WTC11 (cell line): ENCODE measurements around the gene ESAM. TPM values are rescaled to one million over a fixed set of nuclear protein-coding genes. Genes with fewer than 3 reads are reported as not detected.

Experiments used
- ATAC-seq: fragments of 200-7000 bp; cut with Tn5 transposase; 2 replicates; pipeline ENCODE4 v1.10.0; 2021; ENCODE audit warnings: mild to moderate bottlenecking, moderate library complexity
- CTCF ChIA-PET: fragments of 300-600 bp; sonication (Branson Sonifier 250); formaldehyde crosslinking; loops from one replicate; lab custom pipeline; 2021; ENCODE audit warnings: antibody characterized with exemption; lab: Charles Lee
- POLR2A ChIA-PET: fragments of 350-600 bp; sonication (Branson Sonifier 250); formaldehyde crosslinking; loops from one replicate; lab custom pipeline; 2021; ENCODE audit warnings: antibody characterized with exemption; lab: Charles Lee
- DNase-seq: peaks from one replicate; pipeline ENCODE4 v3.0.0; 2021; ENCODE audit warnings: low spot score
- H3K27ac Mint-ChIP-seq: 2 replicates; pipeline ENCODE4 v1.8.0; 2021; ENCODE audit warnings: mixed read lengths
- H3K27me3 Mint-ChIP-seq: 2 replicates; pipeline ENCODE4 v1.8.0; 2021; ENCODE audit warnings: low read depth, mild to moderate bottlenecking, moderate library complexity, mixed read lengths
- H3K36me3 Mint-ChIP-seq: 2 replicates; pipeline ENCODE4 v1.8.0; 2021; ENCODE audit warnings: mixed read lengths
- H3K4me1 Mint-ChIP-seq: 2 replicates; pipeline ENCODE4 v1.8.0; 2022; ENCODE audit warnings: mixed read lengths
- H3K4me3 Mint-ChIP-seq: 2 replicates; pipeline ENCODE4 v1.8.0; 2021; ENCODE audit warnings: mild to moderate bottlenecking, moderate library complexity, mixed read lengths
- H3K9me3 Mint-ChIP-seq: 2 replicates; pipeline ENCODE4 v1.8.0; 2021; ENCODE audit warnings: mixed read lengths
- CREB1 ChIP-seq: sonication (generic); formaldehyde crosslinking; IDR thresholded peaks from 2 replicates; pipeline ENCODE4 v1.8.0; 2023; ENCODE audit warnings: mild to moderate bottlenecking, missing genetic modification reagents
- FOXJ3 ChIP-seq: sonication (generic); formaldehyde crosslinking; IDR thresholded peaks from 2 replicates; pipeline ENCODE4 v1.9.0; 2021; ENCODE audit warnings: missing genetic modification reagents, mild to moderate bottlenecking, borderline replicate concordance
- FOXP1 ChIP-seq: sonication (generic); formaldehyde crosslinking; IDR thresholded peaks from 2 replicates; pipeline ENCODE4 v1.8.0; 2022; ENCODE audit warnings: missing genetic modification reagents, mild to moderate bottlenecking, moderate library complexity, borderline replicate concordance
- GRHL2 ChIP-seq: fragments of 250-450 bp; sonication (Bioruptor Pico); IDR thresholded peaks from 2 replicates; pipeline ENCODE4 v1.8.0; 2022; ENCODE audit warnings: mild to moderate bottlenecking, moderate library complexity; ENCODE audit not compliant: insufficient replicate concordance, severe bottlenecking
- GTF2I ChIP-seq: fragments of 250-450 bp; sonication (Bioruptor Pico); conservative IDR thresholded peaks from 2 replicates; pipeline ENCODE4 v1.4.0; 2021; ENCODE audit warnings: mild to moderate bottlenecking
- HMGA2 ChIP-seq: fragments of 250-450 bp; sonication (Bioruptor Pico); IDR thresholded peaks from 2 replicates; pipeline ENCODE4 v1.4.0; 2021; ENCODE audit warnings: mild to moderate bottlenecking, moderate library complexity
- JAZF1 ChIP-seq: fragments of 250-450 bp; sonication (Bioruptor Pico); IDR thresholded peaks from 2 replicates; pipeline ENCODE4 v1.9.0; 2021; ENCODE audit warnings: moderate library complexity, mild to moderate bottlenecking, inconsistent platforms
- KAT7 ChIP-seq: sonication (generic); formaldehyde crosslinking; IDR thresholded peaks from 2 replicates; pipeline ENCODE4 v1.8.1; 2023; ENCODE audit warnings: missing genetic modification reagents, mild to moderate bottlenecking, borderline replicate concordance
- MXD4 ChIP-seq: fragments of 250-450 bp; sonication (Bioruptor Pico); IDR thresholded peaks from 2 replicates; pipeline ENCODE4 v1.8.0; 2021; ENCODE audit warnings: mild to moderate bottlenecking, moderate library complexity, borderline replicate concordance
- NR1H2 ChIP-seq: sonication (generic); formaldehyde crosslinking; IDR thresholded peaks from 2 replicates; pipeline ENCODE4 v1.9.0; 2021; ENCODE audit warnings: mild to moderate bottlenecking, moderate library complexity, missing genetic modification reagents
- PRRX2 ChIP-seq: fragments of 250-450 bp; sonication (Bioruptor Pico); IDR thresholded peaks from 2 replicates; pipeline ENCODE4 v1.8.0; 2021; ENCODE audit warnings: mild to moderate bottlenecking
- TEAD1 ChIP-seq: sonication (generic); formaldehyde crosslinking; IDR thresholded peaks from 2 replicates; pipeline ENCODE4 v1.8.0; 2022; ENCODE audit warnings: mild to moderate bottlenecking, missing genetic modification reagents
- ZBTB21 ChIP-seq: sonication (generic); formaldehyde crosslinking; IDR thresholded peaks from 2 replicates; pipeline ENCODE4 v1.8.1; 2023; ENCODE audit warnings: mild to moderate bottlenecking, missing genetic modification reagents, borderline replicate concordance
- ZNF121 ChIP-seq: sonication (generic); formaldehyde crosslinking; IDR thresholded peaks from 2 replicates; pipeline ENCODE4 v1.8.0; 2023; ENCODE audit warnings: missing genetic modification reagents
- ZNF396 ChIP-seq: fragments of 250-450 bp; sonication (Bioruptor Pico); IDR thresholded peaks from 2 replicates; pipeline ENCODE4 v1.8.0; 2021; ENCODE audit warnings: mild to moderate bottlenecking, moderate library complexity, borderline replicate concordance
- total RNA-seq: library from RNA; stranded (reverse); gene quantifications from 3 replicates; pipeline ENCODE4 v1.2.3, GENCODE V29; 2021
- TF ChIP-seq, protein P1 (sequence below): sonication (generic); formaldehyde crosslinking; IDR thresholded peaks from 2 replicates; pipeline ENCODE4 v1.8.1; 2023; ENCODE audit warnings: mild to moderate bottlenecking, moderate library complexity, missing genetic modification reagents
- TF ChIP-seq, protein P2 (sequence below): sonication (generic); formaldehyde crosslinking; IDR thresholded peaks from 2 replicates; pipeline ENCODE4 v1.8.0; 2023; ENCODE audit warnings: mild to moderate bottlenecking, missing genetic modification reagents
- TF ChIP-seq, protein P3 (sequence below): sonication (generic); formaldehyde crosslinking; IDR thresholded peaks from 2 replicates; pipeline ENCODE4 v1.8.0; 2022; ENCODE audit warnings: mild to moderate bottlenecking, missing genetic modification reagents
- TF ChIP-seq, protein P4 (sequence below): sonication (generic); formaldehyde crosslinking; IDR thresholded peaks from 2 replicates; pipeline ENCODE4 v1.8.1; 2022; ENCODE audit warnings: mild to moderate bottlenecking, moderate library complexity, missing genetic modification reagents
- TF ChIP-seq, protein P5 (sequence below): sonication (generic); formaldehyde crosslinking; IDR thresholded peaks from 2 replicates; pipeline ENCODE4 v1.8.1; 2022; ENCODE audit warnings: mild to moderate bottlenecking, missing genetic modification reagents, moderate library complexity, borderline replicate concordance

ESAM gene
- total RNA-seq, 1 experiment from 2014 or later = 0.48 TPM

DNA sequence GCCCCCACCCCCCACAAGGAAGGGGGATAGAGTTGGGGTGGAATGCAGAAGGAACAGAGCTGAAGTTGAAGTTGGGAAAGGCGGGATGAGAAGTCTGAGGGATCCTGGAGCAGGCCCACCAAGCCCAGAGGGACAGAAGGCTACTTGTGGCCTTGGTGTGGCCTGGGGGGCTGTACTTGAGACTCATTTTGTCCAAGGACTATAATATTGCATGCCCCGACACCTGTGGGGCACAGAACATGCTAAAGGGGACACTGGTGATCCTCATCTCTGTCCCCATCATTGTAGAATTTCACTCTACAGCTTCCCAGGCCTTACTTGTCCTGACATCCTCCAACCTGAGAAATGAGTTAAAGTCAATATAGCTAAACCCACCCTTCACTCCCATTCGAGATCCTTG, 1.3 kb downstream of the ESAM start:
- no peak for ATAC-seq
- Mint-ChIP-seq H3K9me3 (no peaks in the 10 kb centered on the region), H3K4me1 (peaks cover 57% of the 10 kb centered on the region), H3K27ac (no peak overlapping the region), H3K36me3 (no peaks in the 10 kb centered on the region), H3K27me3 (peaks cover 73% of the 10 kb centered on the region), H3K4me3 (peak overlapping the region; percentile 84)
- TF ChIP-seq CREB1 (CRISPR knock-in tag) (no peak), GTF2I (CRISPR knock-in tag) (no peak), PRRX2 (CRISPR knock-in tag) (no peak), MXD4 (CRISPR knock-in tag) (no peak), NR1H2 (CRISPR knock-in tag) (no peak), ZNF396 (CRISPR knock-in tag) (no peak), ZBTB21 (CRISPR knock-in tag) (no peak), HMGA2 (CRISPR knock-in tag) (no peak), FOXP1 (CRISPR knock-in tag) (no peak), GRHL2 (no peak), JAZF1 (no peak), KAT7 (no peak), FOXJ3 (CRISPR knock-in tag) (no peak), TEAD1 (CRISPR knock-in tag) (no peak), ZNF121 (no peak)
- TF ChIP-seq, protein P1, sequence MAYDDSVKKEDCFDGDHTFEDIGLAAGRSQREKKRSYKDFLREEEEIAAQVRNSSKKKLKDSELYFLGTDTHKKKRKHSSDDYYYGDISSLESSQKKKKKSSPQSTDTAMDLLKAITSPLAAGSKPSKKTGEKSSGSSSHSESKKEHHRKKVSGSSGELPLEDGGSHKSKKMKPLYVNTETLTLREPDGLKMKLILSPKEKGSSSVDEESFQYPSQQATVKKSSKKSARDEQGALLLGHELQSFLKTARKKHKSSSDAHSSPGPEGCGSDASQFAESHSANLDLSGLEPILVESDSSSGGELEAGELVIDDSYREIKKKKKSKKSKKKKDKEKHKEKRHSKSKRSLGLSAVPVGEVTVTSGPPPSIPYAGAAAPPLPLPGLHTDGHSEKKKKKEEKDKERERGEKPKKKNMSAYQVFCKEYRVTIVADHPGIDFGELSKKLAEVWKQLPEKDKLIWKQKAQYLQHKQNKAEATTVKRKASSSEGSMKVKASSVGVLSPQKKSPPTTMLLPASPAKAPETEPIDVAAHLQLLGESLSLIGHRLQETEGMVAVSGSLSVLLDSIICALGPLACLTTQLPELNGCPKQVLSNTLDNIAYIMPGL = no peak
- TF ChIP-seq, protein P2, sequence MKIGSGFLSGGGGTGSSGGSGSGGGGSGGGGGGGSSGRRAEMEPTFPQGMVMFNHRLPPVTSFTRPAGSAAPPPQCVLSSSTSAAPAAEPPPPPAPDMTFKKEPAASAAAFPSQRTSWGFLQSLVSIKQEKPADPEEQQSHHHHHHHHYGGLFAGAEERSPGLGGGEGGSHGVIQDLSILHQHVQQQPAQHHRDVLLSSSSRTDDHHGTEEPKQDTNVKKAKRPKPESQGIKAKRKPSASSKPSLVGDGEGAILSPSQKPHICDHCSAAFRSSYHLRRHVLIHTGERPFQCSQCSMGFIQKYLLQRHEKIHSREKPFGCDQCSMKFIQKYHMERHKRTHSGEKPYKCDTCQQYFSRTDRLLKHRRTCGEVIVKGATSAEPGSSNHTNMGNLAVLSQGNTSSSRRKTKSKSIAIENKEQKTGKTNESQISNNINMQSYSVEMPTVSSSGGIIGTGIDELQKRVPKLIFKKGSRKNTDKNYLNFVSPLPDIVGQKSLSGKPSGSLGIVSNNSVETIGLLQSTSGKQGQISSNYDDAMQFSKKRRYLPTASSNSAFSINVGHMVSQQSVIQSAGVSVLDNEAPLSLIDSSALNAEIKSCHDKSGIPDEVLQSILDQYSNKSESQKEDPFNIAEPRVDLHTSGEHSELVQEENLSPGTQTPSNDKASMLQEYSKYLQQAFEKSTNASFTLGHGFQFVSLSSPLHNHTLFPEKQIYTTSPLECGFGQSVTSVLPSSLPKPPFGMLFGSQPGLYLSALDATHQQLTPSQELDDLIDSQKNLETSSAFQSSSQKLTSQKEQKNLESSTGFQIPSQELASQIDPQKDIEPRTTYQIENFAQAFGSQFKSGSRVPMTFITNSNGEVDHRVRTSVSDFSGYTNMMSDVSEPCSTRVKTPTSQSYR (CRISPR knock-in tag) = no peak
- TF ChIP-seq, protein P3, sequence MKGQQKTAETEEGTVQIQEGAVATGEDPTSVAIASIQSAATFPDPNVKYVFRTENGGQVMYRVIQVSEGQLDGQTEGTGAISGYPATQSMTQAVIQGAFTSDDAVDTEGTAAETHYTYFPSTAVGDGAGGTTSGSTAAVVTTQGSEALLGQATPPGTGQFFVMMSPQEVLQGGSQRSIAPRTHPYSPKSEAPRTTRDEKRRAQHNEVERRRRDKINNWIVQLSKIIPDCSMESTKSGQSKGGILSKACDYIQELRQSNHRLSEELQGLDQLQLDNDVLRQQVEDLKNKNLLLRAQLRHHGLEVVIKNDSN = no peak
- TF ChIP-seq, protein P4, sequence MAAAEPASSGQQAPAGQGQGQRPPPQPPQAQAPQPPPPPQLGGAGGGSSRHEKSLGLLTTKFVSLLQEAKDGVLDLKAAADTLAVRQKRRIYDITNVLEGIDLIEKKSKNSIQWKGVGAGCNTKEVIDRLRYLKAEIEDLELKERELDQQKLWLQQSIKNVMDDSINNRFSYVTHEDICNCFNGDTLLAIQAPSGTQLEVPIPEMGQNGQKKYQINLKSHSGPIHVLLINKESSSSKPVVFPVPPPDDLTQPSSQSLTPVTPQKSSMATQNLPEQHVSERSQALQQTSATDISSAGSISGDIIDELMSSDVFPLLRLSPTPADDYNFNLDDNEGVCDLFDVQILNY (CRISPR knock-in tag) = no peak
- TF ChIP-seq, protein P5, sequence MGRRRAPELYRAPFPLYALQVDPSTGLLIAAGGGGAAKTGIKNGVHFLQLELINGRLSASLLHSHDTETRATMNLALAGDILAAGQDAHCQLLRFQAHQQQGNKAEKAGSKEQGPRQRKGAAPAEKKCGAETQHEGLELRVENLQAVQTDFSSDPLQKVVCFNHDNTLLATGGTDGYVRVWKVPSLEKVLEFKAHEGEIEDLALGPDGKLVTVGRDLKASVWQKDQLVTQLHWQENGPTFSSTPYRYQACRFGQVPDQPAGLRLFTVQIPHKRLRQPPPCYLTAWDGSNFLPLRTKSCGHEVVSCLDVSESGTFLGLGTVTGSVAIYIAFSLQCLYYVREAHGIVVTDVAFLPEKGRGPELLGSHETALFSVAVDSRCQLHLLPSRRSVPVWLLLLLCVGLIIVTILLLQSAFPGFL (CRISPR knock-in tag) = no peak
- POLR2A ChIA-PET = interaction anchor here (0.6 to 1.1 kb wide), 3 partner anchors 8 to 88 kb away, joined by 3 read pairs; no protein-coding TSS in a partner anchor
- no peak for DNase-seq
- CTCF ChIA-PET = interaction anchor here (1.1 to 5.6 kb wide), 10 partner anchors 9 to 117 kb away, joined by 3 to 61 read pairs (median 26); partner anchors contain the start of genes SIAE, SPA17 and VSIG2
